ENCODE measurements around the gene RHOG.

RHOG gene

DNA sequence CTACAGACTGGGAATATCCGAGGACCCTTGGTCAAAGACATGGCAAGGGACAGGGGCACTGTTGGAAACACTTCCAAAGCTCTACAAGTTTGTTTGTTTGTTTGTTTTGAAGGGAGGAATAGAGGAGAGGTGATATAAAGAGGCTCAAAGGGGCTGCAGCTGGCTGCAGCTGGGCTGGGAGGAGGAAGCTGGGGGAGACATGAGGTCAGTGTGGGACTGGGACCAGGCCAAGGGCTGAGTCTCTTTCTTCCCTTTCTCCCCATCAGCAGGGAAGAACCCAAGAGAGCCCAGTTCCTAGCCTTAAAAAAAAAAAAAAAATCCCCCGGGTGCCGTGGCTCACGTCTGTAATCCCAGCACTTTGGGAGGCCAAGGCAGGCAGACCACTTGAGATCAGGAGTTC, 5.0 kb downstream of the RHOG start:
- Histone ChIP-seq H3K27ac (no peak overlapping the region), H3K4me3 (ENCODE audit: low read depth, low read length) (no peak overlapping the region), H3K36me3 (replicated peaks) (peaks cover 10% of the 10 kb centered on the region), H3K27me3 (replicated peaks) (no peaks in the 10 kb centered on the region)
- no peak for DNase-seq
- TF ChIP-seq, protein P1, sequence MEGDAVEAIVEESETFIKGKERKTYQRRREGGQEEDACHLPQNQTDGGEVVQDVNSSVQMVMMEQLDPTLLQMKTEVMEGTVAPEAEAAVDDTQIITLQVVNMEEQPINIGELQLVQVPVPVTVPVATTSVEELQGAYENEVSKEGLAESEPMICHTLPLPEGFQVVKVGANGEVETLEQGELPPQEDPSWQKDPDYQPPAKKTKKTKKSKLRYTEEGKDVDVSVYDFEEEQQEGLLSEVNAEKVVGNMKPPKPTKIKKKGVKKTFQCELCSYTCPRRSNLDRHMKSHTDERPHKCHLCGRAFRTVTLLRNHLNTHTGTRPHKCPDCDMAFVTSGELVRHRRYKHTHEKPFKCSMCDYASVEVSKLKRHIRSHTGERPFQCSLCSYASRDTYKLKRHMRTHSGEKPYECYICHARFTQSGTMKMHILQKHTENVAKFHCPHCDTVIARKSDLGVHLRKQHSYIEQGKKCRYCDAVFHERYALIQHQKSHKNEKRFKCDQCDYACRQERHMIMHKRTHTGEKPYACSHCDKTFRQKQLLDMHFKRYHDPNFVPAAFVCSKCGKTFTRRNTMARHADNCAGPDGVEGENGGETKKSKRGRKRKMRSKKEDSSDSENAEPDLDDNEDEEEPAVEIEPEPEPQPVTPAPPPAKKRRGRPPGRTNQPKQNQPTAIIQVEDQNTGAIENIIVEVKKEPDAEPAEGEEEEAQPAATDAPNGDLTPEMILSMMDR (IDR thresholded peaks at IDR 0.05; ENCODE audit: low read depth, low read length, missing control alignments): no peak
- in situ Hi-C loops (cut with HindIII; ENCODE audit: low pct_ligation_motif_present, low sequenced_read_pairs): loop anchor here (25.0 kb wide), 1 partner anchor 227 kb away; no protein-coding TSS in a partner anchor

DNA sequence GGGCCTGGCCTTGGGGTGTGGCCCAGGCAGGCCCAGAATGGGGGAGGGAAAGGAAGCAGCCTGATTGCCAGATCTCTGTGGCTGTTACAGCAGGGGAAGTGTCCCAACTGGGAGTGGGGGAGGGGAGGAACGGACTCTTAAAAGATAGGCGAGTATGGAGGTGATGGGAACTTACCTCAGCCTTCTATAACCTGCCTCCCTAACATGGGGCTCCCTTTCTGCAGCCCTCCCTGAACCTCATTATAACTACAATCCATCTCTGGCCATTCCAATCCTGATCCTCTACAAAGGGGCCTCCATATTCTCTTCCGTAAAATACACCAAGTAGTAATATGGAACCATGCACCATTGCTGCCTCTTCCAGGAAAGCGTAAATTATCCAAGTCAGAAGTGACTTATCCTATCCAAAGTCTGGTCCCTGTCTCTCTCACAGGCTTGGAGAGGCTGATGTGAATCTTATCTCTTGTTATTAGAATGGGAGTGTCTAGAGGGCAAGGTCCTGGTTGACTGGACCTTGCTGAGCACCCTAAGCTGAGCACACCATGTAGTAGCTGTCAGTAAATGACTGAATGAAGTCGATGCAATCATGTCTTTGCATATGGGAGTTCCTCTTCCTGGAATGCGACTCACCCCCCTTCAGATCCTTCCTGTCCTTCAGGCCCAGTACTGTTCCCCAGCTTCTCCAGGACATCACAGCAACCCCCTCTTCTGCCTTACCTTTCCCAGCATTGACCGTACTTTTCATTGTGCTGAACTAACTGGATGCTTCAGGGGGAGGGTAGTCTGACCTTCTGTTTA, 5.9 kb downstream of the RHOG start:
- Histone ChIP-seq H3K36me3 (replicated peaks) (peaks cover 15% of the 10 kb centered on the region), H3K27ac (no peak overlapping the region), H3K27me3 (replicated peaks) (no peaks in the 10 kb centered on the region), H3K4me3 (ENCODE audit: low read depth, low read length) (no peak overlapping the region)
- DNase-seq: no peak
- TF ChIP-seq, protein P1 (IDR thresholded peaks at IDR 0.05; ENCODE audit: low read depth, low read length, missing control alignments): no peak
- in situ Hi-C loops (cut with HindIII; ENCODE audit: low pct_ligation_motif_present, low sequenced_read_pairs): loop anchor here (25.0 kb wide), 1 partner anchor 227 kb away; no protein-coding TSS in a partner anchor

DNA sequence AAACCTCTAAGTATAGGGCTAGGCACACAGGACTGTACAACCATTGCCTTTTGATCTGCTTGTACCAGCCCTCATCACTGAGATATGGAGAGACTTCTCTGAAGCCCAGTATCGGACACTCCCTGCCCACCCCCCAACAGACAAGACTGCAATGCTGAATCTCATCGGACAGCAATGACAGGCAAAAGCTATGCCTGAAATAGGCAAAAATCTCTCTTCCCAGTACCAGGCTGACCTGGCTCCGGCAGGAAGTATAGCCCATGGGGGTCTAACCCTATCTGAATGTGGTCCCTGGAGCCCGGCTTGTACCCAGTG, 6.5 kb downstream of the RHOG start:
- Histone ChIP-seq H3K27ac (no peak overlapping the region), H3K27me3 (replicated peaks) (no peaks in the 10 kb centered on the region), H3K36me3 (replicated peaks) (peaks cover 20% of the 10 kb centered on the region), H3K4me3 (ENCODE audit: low read depth, low read length) (no peak overlapping the region)
- no peak for DNase-seq
- in situ Hi-C loops (cut with HindIII; ENCODE audit: low pct_ligation_motif_present, low sequenced_read_pairs): loop anchor here (25.0 kb wide), 1 partner anchor 228 kb away; no protein-coding TSS in a partner anchor
- TF ChIP-seq, protein P1 (IDR thresholded peaks at IDR 0.05; ENCODE audit: low read depth, low read length, missing control alignments): no peak

DNA sequence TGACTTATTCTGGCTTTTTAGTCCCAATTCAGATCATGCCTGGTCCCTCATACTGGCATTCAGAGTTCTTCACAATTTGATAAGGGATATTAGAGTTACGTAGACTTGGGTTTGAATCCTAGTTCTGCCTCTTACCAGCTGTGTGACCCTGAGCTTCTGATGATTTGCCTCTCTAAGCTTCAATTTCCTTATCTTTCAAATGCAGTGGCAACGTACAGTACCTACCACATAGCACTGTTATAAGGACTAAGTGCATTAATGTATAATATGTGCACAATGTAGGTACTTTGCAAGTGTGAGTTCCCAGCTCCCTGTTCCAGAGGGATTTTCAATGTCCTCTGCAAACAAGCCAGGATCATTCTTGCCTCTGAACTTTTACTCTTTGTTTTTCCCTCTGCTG, 7.3 kb downstream of the RHOG start:
- TF ChIP-seq, protein P1 (IDR thresholded peaks at IDR 0.05; ENCODE audit: low read depth, low read length, missing control alignments): no peak
- no peaks in the 10 kb centered on the region for H3K27me3 ChIP-seq (replicated peaks)
- no peak overlapping the region for H3K27ac ChIP-seq
- no peak overlapping the region for H3K4me3 ChIP-seq (ENCODE audit: low read depth, low read length)
- peaks cover 21% of the 10 kb centered on the region for H3K36me3 ChIP-seq (replicated peaks)
- DNase-seq: no peak
- in situ Hi-C loops (cut with HindIII; ENCODE audit: low pct_ligation_motif_present, low sequenced_read_pairs): loop anchor here (25.0 kb wide), 1 partner anchor 229 kb away; no protein-coding TSS in a partner anchor

DNA sequence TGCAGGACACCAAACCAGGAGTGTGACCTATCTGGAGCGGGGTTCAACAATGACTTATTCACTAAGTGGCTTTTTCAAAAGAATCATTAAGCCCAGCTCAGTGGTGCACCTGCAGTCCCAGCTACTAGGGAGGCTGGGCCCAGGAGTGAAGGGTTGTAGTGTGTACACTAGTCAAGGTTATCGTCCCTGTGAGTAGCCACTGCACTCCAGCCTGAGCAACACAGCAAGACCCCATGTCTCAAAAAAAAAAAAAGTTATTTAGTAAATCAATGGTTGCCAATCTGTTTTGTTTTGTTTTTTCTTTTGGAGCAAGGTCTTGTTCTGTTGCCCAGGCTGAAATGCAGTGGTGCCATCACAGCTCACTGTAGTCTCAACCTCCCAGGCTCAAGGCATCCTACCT, 7.9 kb downstream of the RHOG start:
- no peak overlapping the region for H3K27ac ChIP-seq

More for the DNA sequence above, 7.9 kb downstream of the RHOG start:
- in situ Hi-C loops (cut with HindIII; ENCODE audit: low pct_ligation_motif_present, low sequenced_read_pairs): loop anchor here (25.0 kb wide), 1 partner anchor 229 kb away; no protein-coding TSS in a partner anchor
- peaks cover 24% of the 10 kb centered on the region for H3K36me3 ChIP-seq (replicated peaks)
- DNase-seq: no peak
- no peaks in the 10 kb centered on the region for H3K27me3 ChIP-seq (replicated peaks)
- no peak overlapping the region for H3K4me3 ChIP-seq (ENCODE audit: low read depth, low read length)
- TF ChIP-seq, protein P1 (IDR thresholded peaks at IDR 0.05; ENCODE audit: low read depth, low read length, missing control alignments): no peak
